K562 (cell line): ENCODE results near the gene PAXIP1. TPM values are rescaled to one million over a fixed set of nuclear protein-coding genes. Genes with fewer than 3 reads are reported as not detected.

ENCODE experiments used
- ATAC-seq: fragments of 200-7000 bp; cut with Tn5 transposase; 3 replicates; pipeline ENCODE4 v1.9.1; 2020; ENCODE audit warnings: moderate library complexity
- BruUV-seq: library from RNA; stranded (reverse); fragments of 400-500 nt; replicated peaks from 2 replicates; lab custom pipeline; 2021; lab: Mats Ljungman, UMichigan
- CTCF ChIA-PET: fragments of 300-600 bp; formaldehyde crosslinking; extraction: SDS; loops from one replicate; lab custom pipeline; 2021; ENCODE audit warnings: low intra/inter-chr PET ratio; lab: Yijun Ruan, JAX
- POLR2A ChIA-PET: fragments of 300-600, 350-650 bp; sonication (Branson Sonifier 250); formaldehyde crosslinking; extraction: SDS; loops from one replicate; lab custom pipeline; 2021; ENCODE audit warnings: antibody characterized with exemption, inconsistent platforms; lab: Yijun Ruan, JAX
- DNase-seq, 4 experiments: peaks; one replicate each; pipeline versions ENCODE4 v3.0.0 to v3.0.0-alpha.2; 2011 to 2018; ENCODE audit warnings: low spot score in 3 of 4, mixed read lengths in 3 of 4; ENCODE audit errors: extremely low read depth in 1 of 4
- FAIRE-seq: peaks from 2 replicates; lab custom pipeline; 2011; peaks lifted over from hg19 to GRCh38; lab: Jason Lieb, UNC
- H2AFZ ChIP-seq: 2 replicates; pipeline ENCODE4 v1.6.0; 2011; ENCODE audit warnings: low read depth, low read length, control low read depth, inconsistent platforms
- H3K27ac ChIP-seq: fragments of 200-600 bp; 3 replicates; pipeline ENCODE4 v1.8.0; 2011; ENCODE audit warnings: low read depth, mild to moderate bottlenecking, control low read depth, inconsistent platforms, low read length, moderate library complexity, mixed read lengths; ENCODE audit errors: extremely low read depth
- H3K27me3 ChIP-seq, 2 experiments: fragments of 300-600 bp in 1 of 2; 2 replicates in 1 of 2; 3 replicates in 1 of 2; pipeline versions ENCODE4 v1.6.0 to v1.8.0; 2011; ENCODE audit warnings: inconsistent platforms in 2 of 2, low read length in 2 of 2, mild to moderate bottlenecking in 1 of 2, mixed read lengths in 1 of 2, moderate library complexity in 1 of 2; ENCODE audit not compliant: control insufficient read depth in 2 of 2, insufficient read depth in 2 of 2
- H3K36me3 ChIP-seq: fragments of 300-600 bp; 3 replicates; pipeline ENCODE4 v1.8.0; 2011; ENCODE audit warnings: mild to moderate bottlenecking, low read length, inconsistent platforms; ENCODE audit not compliant: control insufficient read depth, insufficient read depth
- H3K4me1 ChIP-seq, 2 experiments: fragments of 200-600 bp in 1 of 2; replicated peaks in 1 of 2; 2 replicates in 1 of 2; 3 replicates in 1 of 2; pipeline versions ENCODE4 v1.5.1 to v1.8.0; 2011; ENCODE audit warnings: inconsistent platforms in 2 of 2, low read length in 2 of 2, mild to moderate bottlenecking in 1 of 2, mixed read lengths in 1 of 2, moderate library complexity in 1 of 2; ENCODE audit not compliant: control insufficient read depth in 2 of 2, insufficient read depth in 2 of 2
- H3K4me2 ChIP-seq: 2 replicates; pipeline ENCODE4 v1.6.1; 2011; ENCODE audit warnings: low read length, control low read depth, inconsistent platforms, mixed read lengths; ENCODE audit not compliant: insufficient read depth
- H3K4me3 ChIP-seq: fragments of 200-600 bp; sonication (generic), shearing (Covaris generic); 2 replicates; pipeline ENCODE4 v1.5.1; 2016; ENCODE audit warnings: control low read depth, inconsistent platforms
- H3K79me2 ChIP-seq: fragments of 200-600 bp; 3 replicates; pipeline ENCODE4 v1.8.0; 2011; ENCODE audit warnings: low read length, inconsistent platforms; ENCODE audit not compliant: control insufficient read depth, insufficient read depth
- H3K9ac ChIP-seq, 2 experiments: 2 replicates each; pipeline versions ENCODE4 v1.6.0 to v1.6.1; 2011; ENCODE audit warnings: low read depth in 2 of 2, low read length in 2 of 2, control low read depth in 1 of 2, inconsistent platforms in 1 of 2, mild to moderate bottlenecking in 1 of 2, mixed read lengths in 1 of 2; ENCODE audit not compliant: insufficient read depth in 1 of 2
- H3K9me1 ChIP-seq: one replicate; pipeline ENCODE4 v1.6.0; 2011; ENCODE audit warnings: inconsistent platforms, mild to moderate bottlenecking, low read length, moderate library complexity; ENCODE audit not compliant: control insufficient read depth, insufficient read depth
- H3K9me3 ChIP-seq: replicated peaks from 2 replicates; pipeline ENCODE4 v1.5.1; 2011; ENCODE audit warnings: low read depth, low read length, inconsistent platforms; ENCODE audit not compliant: control insufficient read depth, insufficient read depth
- H4K20me1 ChIP-seq: replicated peaks from 2 replicates; pipeline ENCODE4 v1.6.1; 2011; ENCODE audit warnings: low read length, inconsistent platforms, mixed read lengths; ENCODE audit not compliant: control insufficient read depth, insufficient read depth
- L3MBTL2 ChIP-seq: fragments of 450-650 bp; IDR thresholded peaks from 2 replicates; pipeline ENCODE4 v1.6.1; 2016; ENCODE audit warnings: mild to moderate bottlenecking, moderate library complexity
- NCOA4 ChIP-seq: fragments of 450-650 bp; IDR thresholded peaks from 2 replicates; pipeline ENCODE4 v1.6.1; 2018; ENCODE audit warnings: mild to moderate bottlenecking; ENCODE audit not compliant: partially characterized antibody
- NCOR1 ChIP-seq: fragments of 450-650 bp; IDR thresholded peaks from 2 replicates; pipeline ENCODE4 v1.6.1; 2016; ENCODE audit warnings: mild to moderate bottlenecking, moderate library complexity
- NFE2L1 ChIP-seq: fragments of 450-650 bp; IDR thresholded peaks from 2 replicates; pipeline ENCODE4 v1.6.1; 2016; ENCODE audit warnings: missing genetic modification characterization, low read depth, mild to moderate bottlenecking, missing compliant biosample characterization, moderate library complexity, borderline replicate concordance
- RBBP5 ChIP-seq: fragments of 200-600 bp; sonication (generic); IDR thresholded peaks from 2 replicates; pipeline ENCODE4 v1.6.1; 2012; ENCODE audit warnings: borderline replicate concordance, mild to moderate bottlenecking, low read length, control low read depth, inconsistent platforms; ENCODE audit not compliant: insufficient read depth, poor library complexity, severe bottlenecking
- SAP30 ChIP-seq: fragments of 200-600 bp; sonication (generic); IDR thresholded peaks from 2 replicates; pipeline ENCODE4 v1.6.1; 2012; ENCODE audit warnings: borderline replicate concordance, low read depth, mild to moderate bottlenecking, moderate library complexity, low read length, control low read depth, inconsistent platforms; ENCODE audit not compliant: insufficient read depth, poor library complexity, severe bottlenecking
- TGIF2 ChIP-seq: sonication (generic); formaldehyde crosslinking; IDR thresholded peaks from 2 replicates; pipeline ENCODE4 v1.8.1; 2022; ENCODE audit warnings: mild to moderate bottlenecking, missing genetic modification reagents, moderate library complexity
- ZNF764 ChIP-seq: fragments of 250-450 bp; sonication (Bioruptor Pico); IDR thresholded peaks from 2 replicates; pipeline ENCODE4 v1.4.0; 2020; ENCODE audit warnings: low read depth, mild to moderate bottlenecking, moderate library complexity
- ZSCAN32 ChIP-seq: fragments of 450-650 bp; formaldehyde crosslinking; IDR thresholded peaks from 2 replicates; pipeline ENCODE4 v1.4.0; 2020; ENCODE audit warnings: mild to moderate bottlenecking, moderate library complexity
- WGBS: fragments of 100-300 bp; shearing (Covaris generic); methylation state at CpG from one replicate; pipeline ENCODE4 v1.1.6; 2016; ENCODE audit warnings: low coverage, mixed read lengths; ENCODE audit not compliant: insufficient coverage; ENCODE audit errors: missing lambda C conversion rate; 5-methylcytosine and 5-hydroxymethylcytosine counted together
- in situ Hi-C: fragments of 300-500 bp; cut with MboI; formaldehyde crosslinking; loops from 4 replicates; pipeline ENCODE4 v1.15.0; 2018; ENCODE audit warnings: inconsistent platforms, mixed read lengths
- intact Hi-C: fragments of 100-400 bp; cut with micrococcal nuclease; formaldehyde crosslinking; loops from 2 replicates; pipeline ENCODE4 v1.14.2; 2022
- polyA plus RNA-seq, 8 experiments: library from polyadenylated mRNA; depleted of rRNA in 4 of 8; stranded (reverse) in 5 of 8; unstranded in 3 of 8; fragments of >200 nt; fragmentation: Nextera tagmentation in 2 of 8; fragmentation: Illumina TruSeq in 1 of 8; extraction: Ambion mirVana in 2 of 8; extraction: Trizol in 1 of 8; gene quantifications; 2 replicates each; pipeline versions ENCODE4 v1.2.1 to v1.2.3, GENCODE V29; 2011 to 2014; ENCODE audit warnings: inconsistent platforms in 1 of 8, missing spikeins in 1 of 8
- total RNA-seq, 7 experiments: library from RNA; depleted of rRNA in 6 of 7; stranded (reverse); fragments of >200 nt in 6 of 7; fragmentation: Illumina TruSeq in 2 of 7; extraction: Trizol in 2 of 7; gene quantifications; 2 replicates each; pipeline versions ENCODE4 v1.2.1 to v1.2.3, GENCODE V29; 2011 to 2021; ENCODE audit warnings: low replicate concordance in 1 of 7
- TF ChIP-seq, protein P1 (sequence below): conservative IDR thresholded peaks from 2 replicates; pipeline ENCODE4 v1.6.1; 2011; ENCODE audit warnings: low read depth, mild to moderate bottlenecking, low read length; ENCODE audit not compliant: control insufficient read depth
- TF ChIP-seq, protein P2 (sequence below): fragments of 450-650 bp; IDR thresholded peaks from 2 replicates; pipeline ENCODE4 v1.7.0; 2016; ENCODE audit warnings: borderline replicate concordance
- TF ChIP-seq, protein P3 (sequence below): sonication (generic); formaldehyde crosslinking; IDR thresholded peaks from 2 replicates; pipeline ENCODE4 v1.8.0; 2022; ENCODE audit warnings: missing genetic modification reagents, mild to moderate bottlenecking, moderate library complexity, borderline replicate concordance

PAXIP1 gene
- total and polyA plus RNA-seq, 9 of the 15 experiments (the other 6 are each of a cell fraction or from before 2014, with no cell fraction given) = 9.7 to 37.9 (median 28.4) TPM

- TF ChIP-seq, protein P1, sequence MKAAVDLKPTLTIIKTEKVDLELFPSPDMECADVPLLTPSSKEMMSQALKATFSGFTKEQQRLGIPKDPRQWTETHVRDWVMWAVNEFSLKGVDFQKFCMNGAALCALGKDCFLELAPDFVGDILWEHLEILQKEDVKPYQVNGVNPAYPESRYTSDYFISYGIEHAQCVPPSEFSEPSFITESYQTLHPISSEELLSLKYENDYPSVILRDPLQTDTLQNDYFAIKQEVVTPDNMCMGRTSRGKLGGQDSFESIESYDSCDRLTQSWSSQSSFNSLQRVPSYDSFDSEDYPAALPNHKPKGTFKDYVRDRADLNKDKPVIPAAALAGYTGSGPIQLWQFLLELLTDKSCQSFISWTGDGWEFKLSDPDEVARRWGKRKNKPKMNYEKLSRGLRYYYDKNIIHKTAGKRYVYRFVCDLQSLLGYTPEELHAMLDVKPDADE = no peak
- TF ChIP-seq ZNF764 (CRISPR knock-in tag) = no peak
- TF ChIP-seq, protein P2, sequence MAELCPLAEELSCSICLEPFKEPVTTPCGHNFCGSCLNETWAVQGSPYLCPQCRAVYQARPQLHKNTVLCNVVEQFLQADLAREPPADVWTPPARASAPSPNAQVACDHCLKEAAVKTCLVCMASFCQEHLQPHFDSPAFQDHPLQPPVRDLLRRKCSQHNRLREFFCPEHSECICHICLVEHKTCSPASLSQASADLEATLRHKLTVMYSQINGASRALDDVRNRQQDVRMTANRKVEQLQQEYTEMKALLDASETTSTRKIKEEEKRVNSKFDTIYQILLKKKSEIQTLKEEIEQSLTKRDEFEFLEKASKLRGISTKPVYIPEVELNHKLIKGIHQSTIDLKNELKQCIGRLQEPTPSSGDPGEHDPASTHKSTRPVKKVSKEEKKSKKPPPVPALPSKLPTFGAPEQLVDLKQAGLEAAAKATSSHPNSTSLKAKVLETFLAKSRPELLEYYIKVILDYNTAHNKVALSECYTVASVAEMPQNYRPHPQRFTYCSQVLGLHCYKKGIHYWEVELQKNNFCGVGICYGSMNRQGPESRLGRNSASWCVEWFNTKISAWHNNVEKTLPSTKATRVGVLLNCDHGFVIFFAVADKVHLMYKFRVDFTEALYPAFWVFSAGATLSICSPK = no peak
- no peak for TF ChIP-seq NCOA4
- no peak for TF ChIP-seq RBBP5
- TF ChIP-seq TGIF2 (CRISPR knock-in tag) = no peak
- TF ChIP-seq L3MBTL2 = no peak
- TF ChIP-seq NFE2L1 (tag) = no peak
- TF ChIP-seq ZSCAN32 (CRISPR knock-in tag) = no peak
- no peak for TF ChIP-seq NCOR1
- TF ChIP-seq, protein P3, sequence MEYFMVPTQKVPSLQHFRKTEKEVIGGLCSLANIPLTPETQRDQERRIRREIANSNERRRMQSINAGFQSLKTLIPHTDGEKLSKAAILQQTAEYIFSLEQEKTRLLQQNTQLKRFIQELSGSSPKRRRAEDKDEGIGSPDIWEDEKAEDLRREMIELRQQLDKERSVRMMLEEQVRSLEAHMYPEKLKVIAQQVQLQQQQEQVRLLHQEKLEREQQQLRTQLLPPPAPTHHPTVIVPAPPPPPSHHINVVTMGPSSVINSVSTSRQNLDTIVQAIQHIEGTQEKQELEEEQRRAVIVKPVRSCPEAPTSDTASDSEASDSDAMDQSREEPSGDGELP (CRISPR knock-in tag) = no peak
- TF ChIP-seq SAP30 = no peak
- TF ChIP-seq, all 486 proteins: peak for 0
- Histone ChIP-seq H3K27me3 (no peaks in the 10 kb centered on the region), H3K9ac (no peak overlapping the region), H3K36me3 (peaks cover 91% of the 10 kb centered on the region), H3K4me3 (no peak overlapping the region), H3K27ac (no peak overlapping the region), H3K9me3 (no peaks in the 10 kb centered on the region), H3K79me2 (no peaks in the 10 kb centered on the region), H3K9me1 (peaks cover 4% of the 10 kb centered on the region), H4K20me1 (no peaks in the 10 kb centered on the region; the same call in 1 of the 2 replicates), H3K4me2 (no peak overlapping the region), H3K4me1 (no peaks in the 10 kb centered on the region), H2AFZ (no peak overlapping the region)
- DNase-seq (no peak), FAIRE-seq (no peak), ATAC-seq (no peak)
- 85% methylated on average over 2 of the region's 2 CpGs for whole genome bisulfite sequencing
- BruUV-seq = no TSS peak
- in situ Hi-C loops = no loop called here
- POLR2A ChIA-PET = no interaction called here
- CTCF ChIA-PET = no interaction called here
- intact Hi-C loops = no loop called here
Observed at GRCh38 chr7:154950960-154951359, 52.0 kb downstream of the PAXIP1 start.
